Smooth muscle cell of the brain vasculature (primary cell): Measurements from ENCODE around the gene PTPN21.
"Not testable (repeated sequence)": the region's sequence is repeated elsewhere in the genome, so short reads cannot be mapped to it uniquely, and the experiment has no call there.

Source experiments
- DNase-seq: peaks from one replicate; pipeline ENCODE4 v3.0.0-alpha.2; 2012; ENCODE audit warnings: low read depth, low spot score

PTPN21 gene

DNA sequence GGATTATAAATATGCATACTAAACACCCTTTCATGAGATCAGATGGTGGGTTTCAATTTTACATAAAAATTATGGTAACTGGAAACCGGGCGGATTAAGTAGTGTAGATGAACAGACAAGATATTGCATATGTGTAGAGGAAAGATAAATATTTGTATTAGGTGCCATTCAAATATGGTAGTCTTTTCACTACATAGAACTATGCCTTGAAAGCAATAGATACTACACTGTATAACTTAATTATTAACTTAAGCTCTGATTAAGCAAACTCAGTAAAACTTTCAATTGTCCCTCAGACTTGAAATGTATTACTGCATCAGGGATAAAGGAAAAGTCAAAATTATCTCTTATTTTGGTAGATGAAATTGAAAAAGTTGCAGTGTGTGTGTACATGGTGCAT, 1.9 kb downstream of the PTPN21 start:
- DNase-seq: no peak

DNA sequence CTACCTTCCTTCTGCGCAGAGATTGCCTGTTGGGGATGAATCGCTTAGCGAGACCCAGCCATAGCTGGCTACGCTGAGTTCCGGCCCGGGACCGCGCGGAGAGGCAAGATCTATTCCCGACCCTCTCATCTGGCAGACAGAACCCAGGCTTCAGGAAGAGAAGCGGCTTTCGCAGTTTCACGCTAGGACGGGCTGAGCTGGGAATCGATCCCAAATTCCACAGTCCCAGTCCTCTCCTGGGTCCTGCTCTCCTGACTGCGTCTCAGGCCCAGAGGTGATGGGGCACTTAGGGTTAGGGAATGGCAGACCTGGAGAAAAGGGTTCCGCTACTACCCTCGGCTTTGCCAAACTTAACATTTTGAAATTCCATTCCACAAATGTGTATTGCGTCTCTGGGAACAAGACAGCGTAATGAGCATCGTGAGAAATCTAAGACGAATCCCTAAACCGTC, 2.8 kb downstream of the PTPN21 start:
- no peak for DNase-seq

DNA sequence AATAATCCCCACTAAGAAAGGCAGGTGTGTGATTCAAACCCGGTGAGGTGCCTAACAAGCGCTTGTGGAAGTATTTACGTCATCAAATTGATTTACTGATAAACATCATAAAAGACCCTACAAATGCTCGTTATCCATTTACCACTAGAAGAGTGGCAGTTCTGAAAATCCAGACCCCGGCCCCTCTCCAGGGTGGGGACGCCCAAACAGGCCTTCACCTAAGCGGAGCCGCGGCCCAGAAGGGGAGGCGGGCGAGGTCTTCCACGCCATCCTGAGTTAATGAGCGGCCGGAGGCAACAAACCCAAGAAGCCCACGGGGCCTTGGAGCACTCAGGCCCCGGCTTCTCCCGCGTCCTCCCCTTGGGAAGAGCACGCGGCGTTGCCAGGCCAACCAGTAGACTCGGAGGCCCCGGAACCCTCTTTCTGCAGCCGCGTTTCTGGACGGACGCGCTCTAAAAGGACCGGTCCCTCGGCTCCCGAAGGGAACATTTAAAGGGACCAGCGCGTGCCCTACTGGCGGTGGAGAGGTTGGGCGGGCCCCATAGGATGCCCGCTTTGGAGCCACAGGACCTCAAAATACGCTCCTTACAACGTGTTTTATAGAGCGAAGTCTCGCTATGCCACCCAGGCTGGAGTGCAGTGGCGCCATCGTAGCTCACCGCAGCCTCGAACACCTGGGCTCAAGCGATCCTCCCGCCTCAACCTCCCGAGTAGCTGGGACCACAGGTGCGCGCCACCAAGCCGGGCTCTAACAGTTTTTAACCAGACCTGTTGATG, 3.5 kb downstream of the PTPN21 start:
- no peak for DNase-seq

DNA sequence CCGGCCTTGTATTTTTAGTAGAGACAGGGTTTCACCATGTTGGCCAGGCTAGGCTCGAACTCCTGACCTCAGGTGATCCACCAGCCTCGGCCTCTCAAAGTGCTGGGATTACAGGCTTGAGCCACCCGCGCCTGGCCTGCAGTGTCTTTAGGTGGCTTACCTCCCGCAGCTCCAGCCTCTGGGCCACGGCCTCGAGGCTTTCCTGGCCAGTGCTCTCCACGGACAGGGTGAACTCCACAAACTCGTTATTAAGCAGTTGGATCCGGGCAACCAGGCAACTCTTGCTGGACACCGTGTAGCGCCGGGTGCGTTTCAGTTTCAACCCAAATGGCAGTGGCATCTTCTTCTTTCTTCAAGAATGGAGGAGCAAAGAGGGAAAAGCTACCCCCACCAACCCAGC, 4.7 kb downstream of the PTPN21 start:
- no peak for DNase-seq

GRCh38 chr14:88547386-88547780, 7.4 kb downstream of the PTPN21 start:
- no peak for DNase-seq

- DNase-seq: no peak
Observed at GRCh38 chr14:88546621-88547385, 8.0 kb downstream of the PTPN21 start.

DNA sequence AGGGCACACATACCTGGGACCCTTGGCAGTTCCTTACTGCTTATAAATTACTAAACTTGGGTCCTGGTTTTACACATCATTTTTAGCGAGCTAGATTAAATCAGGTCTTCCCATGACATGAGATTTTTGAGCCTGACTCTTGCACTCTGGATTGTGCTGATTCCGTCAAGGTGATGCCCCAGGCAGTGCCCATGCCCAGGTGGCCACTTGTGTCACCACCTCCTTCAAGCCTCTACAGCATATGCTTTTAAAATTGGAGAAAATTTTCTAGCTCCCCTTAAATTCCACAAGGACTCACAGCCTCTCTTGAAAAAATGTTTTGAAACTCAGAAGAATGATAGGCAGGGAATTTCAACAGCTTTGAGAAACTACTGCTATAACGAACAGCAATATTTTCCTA, 9.6 kb downstream of the PTPN21 start:
- DNase-seq: no peak

DNA sequence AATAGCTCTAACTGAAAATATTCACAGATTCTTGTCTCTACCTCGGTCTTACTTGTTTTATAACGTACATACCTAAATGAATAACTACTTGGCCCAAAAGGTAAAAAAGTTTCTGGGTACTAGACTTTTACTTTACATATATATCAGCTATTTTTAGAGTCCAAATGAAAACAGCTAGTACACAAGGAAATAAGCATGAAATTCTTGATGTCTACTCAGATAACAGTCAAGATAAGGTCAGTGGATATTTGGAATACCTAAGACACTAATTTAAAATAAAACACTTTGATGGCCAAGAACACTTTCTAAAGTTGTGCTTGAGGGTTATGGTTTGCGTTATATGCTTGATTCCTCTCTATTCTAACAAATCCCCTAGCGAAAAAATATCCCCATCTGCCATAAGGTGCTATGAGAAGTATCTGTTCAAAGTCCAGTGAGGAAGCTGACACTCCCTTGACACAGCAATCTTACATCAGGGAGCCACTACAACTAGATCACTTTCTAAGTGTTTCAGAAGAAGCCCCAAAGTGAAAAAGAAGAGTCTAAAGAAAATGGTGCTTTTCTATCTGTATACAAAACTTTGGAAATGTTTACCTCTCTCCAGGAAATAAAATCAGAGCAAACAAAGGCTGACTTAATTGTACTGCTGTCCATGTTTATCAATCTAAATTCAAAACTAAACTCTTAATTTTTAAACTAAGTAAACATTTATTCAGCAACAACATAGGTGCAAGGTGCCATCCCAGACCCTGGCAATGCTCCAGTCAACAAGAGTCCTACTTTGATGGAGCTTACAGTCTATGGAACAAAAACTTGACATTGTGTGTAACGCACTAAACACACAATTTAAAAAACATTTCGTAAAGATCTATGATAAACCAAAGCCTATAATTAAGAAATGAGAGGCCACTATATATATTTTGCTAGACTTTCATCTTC, 11.7 kb downstream of the PTPN21 start:
- no peak for DNase-seq

DNA sequence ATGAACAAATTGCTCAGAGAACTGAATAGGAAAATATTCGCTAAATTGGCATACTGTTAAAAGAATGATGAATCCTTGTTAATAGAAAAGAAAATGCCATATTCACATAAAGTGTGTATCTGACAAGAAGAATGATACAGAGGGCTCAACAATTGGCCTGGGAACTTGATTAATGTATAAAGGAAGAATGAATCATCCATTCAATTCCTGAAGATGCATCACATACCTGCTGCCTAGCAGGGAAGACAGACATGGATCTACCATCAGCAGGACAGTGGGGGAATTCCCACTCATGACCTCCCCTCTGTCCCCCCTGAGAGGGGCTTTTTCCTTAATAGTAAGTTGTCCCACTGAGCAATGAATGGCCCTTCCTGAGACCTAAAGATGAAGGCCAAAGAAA, 13.5 kb downstream of the PTPN21 start:
- no peak for DNase-seq

DNA sequence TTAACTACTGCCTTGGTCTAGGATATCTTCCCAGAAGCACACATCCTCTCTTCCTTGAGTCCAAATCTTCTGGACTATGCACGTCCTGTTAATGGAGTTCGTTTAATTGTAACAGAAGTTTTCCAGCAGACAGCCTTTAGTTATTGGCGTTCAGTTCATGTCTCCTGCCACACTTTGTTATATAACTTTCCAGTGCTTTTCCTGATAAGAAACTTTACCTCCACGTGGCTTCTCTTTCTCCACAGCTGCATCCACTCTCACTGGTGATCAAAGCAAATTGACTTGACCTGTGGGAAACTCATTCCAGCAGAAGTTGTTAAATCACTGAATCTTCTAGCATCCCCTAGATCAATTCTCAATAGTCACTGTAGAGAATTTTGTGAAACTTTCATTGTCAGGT, 19.0 kb downstream of the PTPN21 start:
- DNase-seq: no peak

DNA sequence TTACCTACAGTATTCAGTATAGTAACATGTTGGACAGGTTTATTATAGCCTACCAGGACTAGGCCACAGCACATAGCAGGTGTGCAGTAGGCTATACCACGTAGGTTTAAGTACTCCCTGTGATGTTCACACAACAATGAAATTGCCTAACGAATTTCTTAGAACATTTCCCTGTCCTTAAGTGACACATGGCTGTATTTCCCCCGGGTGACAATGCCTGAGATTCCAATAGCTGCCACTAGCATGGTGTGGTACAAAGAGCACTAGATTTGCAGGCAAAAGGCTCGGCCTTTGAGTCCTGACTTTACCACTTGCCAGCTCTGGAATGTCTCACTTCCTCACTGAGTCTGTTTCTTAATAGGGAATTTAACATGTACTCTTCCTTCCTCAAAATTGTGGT, 19.7 kb downstream of the PTPN21 start:
- no peak for DNase-seq

- DNase-seq: no peak
Observed at GRCh38 chr14:88533064-88533602, 21.7 kb downstream of the PTPN21 start.

DNA sequence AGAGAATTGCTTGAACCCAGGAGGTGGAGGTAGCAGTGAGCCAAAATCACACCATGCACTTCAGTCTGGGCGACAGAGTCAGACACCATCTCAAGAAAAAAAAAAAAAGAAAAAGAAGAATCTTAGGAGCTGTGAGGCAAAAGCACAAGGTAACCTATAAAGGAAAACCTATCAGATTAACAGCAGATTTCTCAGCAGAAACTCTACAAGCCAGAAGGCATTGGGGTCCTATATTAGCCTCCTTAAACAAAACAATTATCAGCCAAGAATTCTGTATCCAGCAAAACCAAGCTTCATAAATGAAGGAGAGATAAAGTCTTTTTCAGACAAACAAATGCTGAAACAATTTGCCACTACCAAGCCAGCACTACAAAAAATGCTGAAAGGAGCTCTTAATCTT, 24.9 kb downstream of the PTPN21 start:
- DNase-seq: not testable (repeated sequence)

DNA sequence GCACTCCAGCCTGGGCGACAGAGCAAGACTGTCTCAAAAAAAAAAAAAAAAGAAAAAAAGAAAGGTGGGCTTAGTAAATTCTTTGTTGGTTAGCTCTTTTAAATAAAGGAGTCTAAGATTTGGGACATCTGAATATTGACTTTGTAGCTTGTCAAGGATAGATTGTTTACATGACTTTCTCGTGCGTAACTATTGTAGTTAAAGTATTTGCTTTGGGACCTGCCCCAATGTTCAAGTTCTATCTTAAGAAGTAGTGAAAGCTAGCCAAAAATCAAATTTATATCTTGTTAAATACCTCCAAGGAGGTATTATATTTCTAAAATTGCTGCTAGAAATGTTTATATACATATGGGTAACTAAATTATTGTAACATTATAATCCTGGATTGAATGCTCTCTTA, 32.4 kb downstream of the PTPN21 start:
- no peak for DNase-seq

GRCh38 chr14:88521818-88522217, 33.0 kb downstream of the PTPN21 start:
- DNase-seq: no peak

GRCh38 chr14:88519907-88520306, 34.9 kb downstream of the PTPN21 start:
- no peak for DNase-seq

GRCh38 chr14:88518592-88519512, 36.0 kb downstream of the PTPN21 start:
- no peak for DNase-seq

DNA sequence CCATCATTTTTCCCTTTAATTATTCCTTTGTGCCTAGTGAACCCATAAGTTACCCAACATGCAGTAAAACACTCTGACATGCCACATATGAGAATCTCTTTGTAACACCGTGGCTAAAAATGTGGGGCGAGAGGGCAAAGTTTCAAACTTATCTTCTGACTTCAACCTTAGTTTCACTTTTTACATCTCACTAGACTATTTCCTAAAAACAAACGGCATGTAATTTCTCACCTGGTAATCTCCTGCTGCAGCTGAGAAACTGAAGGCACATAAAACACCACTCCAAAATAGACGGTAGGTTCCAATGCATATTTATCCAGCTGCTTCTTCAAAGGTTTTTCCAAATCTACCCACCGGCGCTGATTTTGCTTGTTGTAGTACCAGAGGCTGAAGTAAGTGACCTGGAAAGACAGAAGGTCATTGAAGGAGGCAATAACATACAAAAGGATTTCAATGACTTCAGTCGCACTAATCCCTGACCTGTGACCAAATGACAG, 37.9 kb downstream of the PTPN21 start:
- DNase-seq: no peak

GRCh38 chr14:88515499-88516221, 39.1 kb downstream of the PTPN21 start:
- no peak for DNase-seq

DNA sequence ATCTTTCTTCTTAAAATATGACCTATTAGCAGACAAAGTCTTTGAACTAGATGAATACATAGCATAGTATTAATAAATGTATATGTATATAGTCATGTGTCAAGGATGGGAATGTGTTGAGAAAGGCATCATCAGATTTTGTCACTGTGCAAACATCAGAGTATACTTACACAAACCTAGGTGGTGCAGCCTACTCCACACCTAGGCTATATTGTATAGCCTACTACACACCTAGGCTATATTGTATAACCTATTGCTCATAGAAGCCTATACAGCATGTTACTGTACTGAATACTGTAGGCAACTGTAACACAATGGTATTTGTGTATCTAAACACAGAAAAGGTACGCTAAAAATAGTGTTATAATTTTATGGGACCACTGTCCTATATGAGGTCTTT, 47.6 kb downstream of the PTPN21 start:
- DNase-seq: no peak
